ENCODE measurements around the gene PTPN6. TPM values are rescaled to one million over a fixed set of nuclear protein-coding genes. Genes with fewer than 3 reads are reported as not detected.
"Not testable (repeated sequence)": the region's sequence is repeated elsewhere in the genome, so short reads cannot be mapped to it uniquely, and the experiment has no call there.

PTPN6 gene
- 10 to 100 TPM; 18.7 to 31.4 TPM for total RNA-seq
- long read RNA-seq, donor 1, transcript PTPN6-201 (16 exons, 2,245 nt), result major isoform, 5 of 10 reads
- long read RNA-seq, donor 1, partial matches to known transcripts, result 1 of 10 reads
- long read RNA-seq, donor 1, other reads (novel, unspliced or antisense), result 3 of 10 reads
- long read RNA-seq, donor 2, transcript PTPN6-201 (16 exons, 2,245 nt), result major isoform, 9 of 15 reads
- long read RNA-seq, donor 2, partial matches to known transcripts, result 5 of 15 reads
- long read RNA-seq, donor 2, other reads (novel, unspliced or antisense), result 1 of 15 reads

GRCh38 chr12:6950811-6951540 is at the start of gene PTPN6:
TSS of gene PTPN6 (plus strand) at chr12:6951356. CDS start at chr12:6951513, 157 bp downstream.
- DNase-seq (ENCODE audit: low spot score), result peak; percentile 94
- intact Hi-C loops (cut with DNase I), result loop anchor here in 1 of 2 donors (10.0 kb wide), 1 partner anchor 164 kb away; no protein-coding TSS in a partner anchor

GRCh38 chr12:6902448-6902847 is 48.7 kb upstream of the PTPN6 start:
- intact Hi-C loops (cut with DNase I), result no loop called here

GRCh38 chr12:6903722-6904121 is 47.4 kb upstream of the PTPN6 start:
- intact Hi-C loops (cut with DNase I), result no loop called here
- no peak for DNase-seq (ENCODE audit: low spot score)

More at GRCh38 chr12:6902448-6902847, 48.7 kb upstream of the PTPN6 start:
- DNase-seq (ENCODE audit: low spot score), result no peak

GRCh38 chr12:6904280-6905276 is 46.6 kb upstream of the PTPN6 start, which contains the start of gene LRRC23:
TSS of gene LRRC23 (plus strand) at chr12:6904822. CDS start at chr12:6905634, 812 bp downstream.
- intact Hi-C loops (cut with DNase I), result no loop called here
- peak; percentile 99 for DNase-seq (ENCODE audit: low spot score)

GRCh38 chr12:6905414-6906040 is 45.6 kb upstream of the PTPN6 start:
- intact Hi-C loops (cut with DNase I), result no loop called here
- no peak for DNase-seq (ENCODE audit: low spot score)

GRCh38 chr12:6908141-6908540 is 43.0 kb upstream of the PTPN6 start:
- intact Hi-C loops (cut with DNase I), result not testable (repeated sequence)

GRCh38 chr12:6909421-6910145 is 41.6 kb upstream of the PTPN6 start:
- intact Hi-C loops (cut with DNase I), result no loop called here
- DNase-seq (ENCODE audit: low spot score), result peak; percentile 30

More at GRCh38 chr12:6908141-6908540, 43.0 kb upstream of the PTPN6 start:
- DNase-seq (ENCODE audit: low spot score), result peak; percentile 69

- DNase-seq (ENCODE audit: low spot score), result peak; percentile 74
- intact Hi-C loops (cut with DNase I), result no loop called here
These were observed 38.8 kb upstream of the PTPN6 start for GRCh38 chr12:6912164-6912935.

GRCh38 chr12:6914246-6914946 is 36.8 kb upstream of the PTPN6 start, which contains the start of gene ENO2:
TSS of gene ENO2 (plus strand) at chr12:6914580. CDS start at chr12:6915833, 1,253 bp downstream.
- peak; percentile 93 for DNase-seq (ENCODE audit: low spot score)
- intact Hi-C loops (cut with DNase I), result no loop called here

- peak; percentile 78 for DNase-seq (ENCODE audit: low spot score)
- intact Hi-C loops (cut with DNase I), result no loop called here
These were observed 36.0 kb upstream of the PTPN6 start for GRCh38 chr12:6914947-6915788.

- DNase-seq (ENCODE audit: low spot score), result no peak
- intact Hi-C loops (cut with DNase I), result no loop called here
These were observed 35.3 kb upstream of the PTPN6 start for GRCh38 chr12:6915789-6916285.

- intact Hi-C loops (cut with DNase I), result no loop called here
- peak; percentile 76 for DNase-seq (ENCODE audit: low spot score)
These were observed 34.5 kb upstream of the PTPN6 start for GRCh38 chr12:6916426-6917200.

- DNase-seq (ENCODE audit: low spot score), result peak; percentile 68
- intact Hi-C loops (cut with DNase I), result no loop called here
These were observed 33.5 kb upstream of the PTPN6 start for GRCh38 chr12:6917491-6918231.

GRCh38 chr12:6919588-6919987 is 31.6 kb upstream of the PTPN6 start:
- DNase-seq (ENCODE audit: low spot score), result peak; percentile 26
- intact Hi-C loops (cut with DNase I), result no loop called here
